ENCODE results near the gene AMT.
A peak's percentile ranks its signal among the peaks of the same experiment; 100 is the strongest.

Gene AMT

DNA sequence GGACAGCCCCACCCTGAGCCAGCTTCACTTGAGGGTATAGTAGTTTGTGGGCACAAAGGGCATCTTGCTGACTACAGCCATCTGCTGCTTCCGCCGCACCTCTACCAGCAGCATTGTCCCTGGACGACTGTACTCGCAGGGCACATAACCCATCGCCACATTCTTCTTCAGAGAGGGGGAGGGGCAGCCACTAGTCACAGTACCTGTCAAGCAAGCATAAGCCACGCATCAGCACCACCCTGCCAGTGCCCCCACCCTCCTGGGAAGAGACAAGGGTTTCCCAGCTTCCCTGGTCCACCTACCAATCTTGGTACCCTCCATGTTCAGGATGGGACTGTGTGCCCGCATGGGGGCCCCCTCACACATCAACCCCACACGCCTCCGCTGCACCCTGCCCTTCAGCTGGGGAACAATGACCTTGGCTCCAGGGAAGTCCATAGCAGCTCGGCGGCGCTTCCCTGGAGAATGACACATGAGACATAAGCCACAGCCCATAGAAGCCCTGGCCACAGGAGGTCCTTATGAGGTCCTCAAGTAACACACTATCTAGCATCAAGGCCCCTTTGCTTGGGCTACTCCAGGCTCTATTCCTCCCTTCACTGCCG lies 4.7 kb downstream of the AMT start:
- H3K9me3 ChIP-seq (ENCODE audit: insufficient read depth, low read depth, low read length) = no peaks in the 10 kb centered on the region
- no peak overlapping the region for H3K9ac ChIP-seq (ENCODE audit: low read depth, low read length)
- H3K4me1 ChIP-seq (ENCODE audit: insufficient read depth, low read length) = peaks cover 5% of the 10 kb centered on the region
- no peak overlapping the region for H3K4me3 ChIP-seq (ENCODE audit: low read length)
- H3K27ac ChIP-seq (ENCODE audit: low read length) = no peak overlapping the region
- H3K27me3 ChIP-seq (ENCODE audit: insufficient read depth, low read length) = no peaks in the 10 kb centered on the region
- H3K36me3 ChIP-seq (ENCODE audit: insufficient read depth, low read depth, low read length) = peaks cover 8% of the 10 kb centered on the region; the same call in 1 of the 2 replicates

DNA sequence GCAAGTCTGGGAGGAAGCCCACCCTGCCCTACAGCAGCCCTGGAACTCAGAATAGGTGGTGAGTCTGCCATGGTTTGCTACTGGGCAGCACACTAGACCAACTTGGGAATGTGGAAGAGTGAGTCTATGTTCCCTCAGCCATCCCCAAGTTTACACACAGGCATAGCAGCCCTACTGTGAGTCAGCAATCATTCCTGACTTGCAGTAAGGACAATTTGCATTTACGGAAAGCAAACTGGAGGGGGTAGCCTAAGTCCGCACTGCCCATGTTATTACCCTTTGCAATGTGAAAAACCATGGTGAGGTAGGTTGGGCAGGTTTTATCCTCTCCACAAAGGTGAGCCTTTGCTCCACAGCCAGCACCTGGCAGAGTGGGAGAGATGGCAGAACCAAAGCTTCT lies 5.4 kb downstream of the AMT start:
- H3K9me3 ChIP-seq (ENCODE audit: insufficient read depth, low read depth, low read length) = no peaks in the 10 kb centered on the region
- peaks cover 4% of the 10 kb centered on the region; the same call in 1 of the 2 replicates for H3K4me1 ChIP-seq (ENCODE audit: insufficient read depth, low read length)
- H3K36me3 ChIP-seq (ENCODE audit: insufficient read depth, low read depth, low read length) = peaks cover 8% of the 10 kb centered on the region; the same call in 1 of the 2 replicates
- H3K27me3 ChIP-seq (ENCODE audit: insufficient read depth, low read length) = no peaks in the 10 kb centered on the region
- no peak overlapping the region for H3K27ac ChIP-seq (ENCODE audit: low read length)
- H3K4me3 ChIP-seq (ENCODE audit: low read length) = no peak overlapping the region
- H3K9ac ChIP-seq (ENCODE audit: low read depth, low read length) = no peak overlapping the region

DNA sequence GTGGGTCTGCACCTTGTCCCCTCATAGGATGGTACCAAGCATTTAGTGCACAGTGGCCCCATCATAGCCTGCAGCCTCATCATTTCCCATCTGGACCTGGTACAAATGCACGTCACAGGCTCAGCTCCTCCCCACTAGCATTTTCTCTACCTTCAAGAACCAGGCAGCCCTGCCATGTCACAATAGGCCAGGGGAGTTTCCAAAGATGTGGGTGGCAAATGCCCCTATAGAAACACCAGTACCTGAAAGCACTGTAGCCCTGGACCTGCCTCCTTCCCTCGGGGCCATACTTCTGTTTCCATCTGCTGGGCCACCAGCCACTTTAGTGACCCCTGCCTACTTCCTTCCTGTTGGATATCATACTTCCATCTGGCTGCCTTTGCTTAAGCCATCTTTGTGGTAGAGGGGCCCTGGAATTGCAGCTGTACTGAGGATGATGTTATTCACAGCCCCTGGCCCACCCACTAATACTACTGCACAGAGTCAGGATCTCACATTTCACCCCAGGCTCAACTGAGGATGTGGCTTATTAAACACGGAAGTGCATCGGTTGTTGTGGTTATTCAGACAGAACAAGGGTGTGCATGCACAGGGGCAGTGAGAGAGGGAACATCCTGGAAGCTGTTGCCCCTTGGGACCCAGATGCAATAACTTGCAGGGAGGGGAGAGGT lies 6.2 kb downstream of the AMT start:
- peaks cover 4% of the 10 kb centered on the region; the same call in 1 of the 2 replicates for H3K4me1 ChIP-seq (ENCODE audit: insufficient read depth, low read length)
- no peaks in the 10 kb centered on the region for H3K9me3 ChIP-seq (ENCODE audit: insufficient read depth, low read depth, low read length)
- no peaks in the 10 kb centered on the region for H3K27me3 ChIP-seq (ENCODE audit: insufficient read depth, low read length)
- H3K4me3 ChIP-seq (ENCODE audit: low read length) = no peak overlapping the region
- no peak overlapping the region for H3K9ac ChIP-seq (ENCODE audit: low read depth, low read length)
- no peak overlapping the region for H3K27ac ChIP-seq (ENCODE audit: low read length)
- H3K36me3 ChIP-seq (ENCODE audit: insufficient read depth, low read depth, low read length) = peaks cover 8% of the 10 kb centered on the region; the same call in 1 of the 2 replicates

DNA sequence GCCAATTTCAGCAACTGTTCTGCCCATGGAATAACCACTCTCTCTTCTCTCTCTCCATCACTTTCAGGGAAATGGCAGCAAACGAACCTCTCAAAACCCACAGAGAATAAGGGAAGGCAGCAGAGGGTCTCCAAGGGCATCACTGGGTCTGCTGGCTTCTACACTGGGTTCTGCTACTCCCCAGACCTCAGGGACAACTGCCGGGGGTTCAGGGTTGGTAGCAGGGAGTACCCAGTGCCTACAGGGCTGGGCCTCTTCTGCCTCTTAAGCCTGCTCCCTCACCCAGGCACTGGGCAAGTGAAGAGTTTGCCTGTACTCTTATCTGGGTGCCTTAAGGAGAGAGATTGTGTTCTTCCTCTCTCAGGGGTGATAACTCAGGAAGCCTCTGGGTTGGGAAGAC lies 7.5 kb downstream of the AMT start:
- H3K9me3 ChIP-seq (ENCODE audit: insufficient read depth, low read depth, low read length) = no peaks in the 10 kb centered on the region
- peaks cover 6% of the 10 kb centered on the region for H3K4me1 ChIP-seq (ENCODE audit: insufficient read depth, low read length)
- H3K27me3 ChIP-seq (ENCODE audit: insufficient read depth, low read length) = no peaks in the 10 kb centered on the region
- no peak overlapping the region for H3K4me3 ChIP-seq (ENCODE audit: low read length)
- H3K9ac ChIP-seq (ENCODE audit: low read depth, low read length) = no peak overlapping the region
- peaks cover 8% of the 10 kb centered on the region; the same call in 1 of the 2 replicates for H3K36me3 ChIP-seq (ENCODE audit: insufficient read depth, low read depth, low read length)
- H3K27ac ChIP-seq (ENCODE audit: low read length) = no peak overlapping the region

DNA sequence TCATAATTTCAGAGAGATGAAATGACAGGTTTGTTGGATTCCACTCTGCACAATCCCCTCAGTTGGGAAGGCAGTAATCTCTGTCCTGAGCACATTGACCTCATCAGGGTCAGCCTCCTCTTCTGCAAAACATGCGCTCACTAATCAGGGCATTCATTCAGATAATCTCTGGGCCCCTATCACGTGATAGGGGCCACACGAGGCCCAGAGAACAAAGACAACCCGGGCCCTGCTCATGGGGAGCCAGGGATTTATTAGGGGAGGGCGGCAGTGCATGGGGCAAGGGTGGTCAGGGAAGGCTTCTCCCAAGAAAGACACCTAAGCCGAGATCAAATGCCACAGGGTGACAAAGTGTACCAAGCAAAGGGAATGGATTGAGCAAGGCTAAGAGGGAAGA lies 8.9 kb downstream of the AMT start:
- peaks cover 7% of the 10 kb centered on the region for H3K4me1 ChIP-seq (ENCODE audit: insufficient read depth, low read length)
- H3K27ac ChIP-seq (ENCODE audit: low read length) = no peak overlapping the region
- H3K27me3 ChIP-seq (ENCODE audit: insufficient read depth, low read length) = no peaks in the 10 kb centered on the region
- H3K9ac ChIP-seq (ENCODE audit: low read depth, low read length) = no peak overlapping the region
- H3K9me3 ChIP-seq (ENCODE audit: insufficient read depth, low read depth, low read length) = no peaks in the 10 kb centered on the region
- H3K36me3 ChIP-seq (ENCODE audit: insufficient read depth, low read depth, low read length) = peaks cover 8% of the 10 kb centered on the region; the same call in 1 of the 2 replicates
- peak overlapping the region; percentile 96; the same call in 1 of the 2 replicates for H3K4me3 ChIP-seq (ENCODE audit: low read length)

DNA sequence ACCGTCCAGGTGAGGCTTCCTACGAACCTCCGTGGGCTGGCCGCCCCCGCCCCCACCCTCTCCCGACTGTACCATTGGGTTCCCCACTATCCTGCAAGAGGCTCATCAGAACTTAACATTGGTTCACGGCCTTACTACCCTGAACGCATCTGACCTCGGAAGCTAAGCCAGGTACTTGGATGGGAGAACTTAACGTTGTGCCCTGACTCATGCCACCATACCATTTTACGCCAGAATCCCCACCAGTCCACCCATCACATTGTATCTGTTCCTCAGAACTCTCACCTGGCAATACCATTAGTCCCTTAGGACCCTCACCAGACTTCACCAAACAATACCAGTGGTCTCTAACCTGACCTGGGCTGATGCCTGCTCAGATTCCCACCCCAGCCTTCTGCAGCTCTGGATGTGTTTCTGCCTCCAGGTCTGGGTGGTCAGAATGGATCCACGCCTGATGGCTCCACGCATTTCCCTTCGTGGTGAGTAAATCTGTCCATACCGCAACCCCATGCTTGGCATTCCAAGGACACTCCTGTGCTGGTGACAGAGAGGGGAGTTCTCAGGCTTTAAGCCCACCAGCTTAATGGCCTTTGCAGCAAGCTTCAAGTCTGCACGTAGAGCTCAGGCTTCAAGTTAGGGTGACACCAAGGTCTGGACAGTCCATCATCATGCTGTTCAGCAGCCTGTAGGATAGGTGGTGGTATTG lies 9.5 kb downstream of the AMT start:
- Histone ChIP-seq H3K27me3 (ENCODE audit: insufficient read depth, low read length) (no peaks in the 10 kb centered on the region), H3K27ac (ENCODE audit: low read length) (peak overlapping the region; percentile 85), H3K4me1 (ENCODE audit: insufficient read depth, low read length) (peaks cover 7% of the 10 kb centered on the region), H3K4me3 (ENCODE audit: low read length) (peak overlapping the region; percentile 96), H3K36me3 (ENCODE audit: insufficient read depth, low read depth, low read length) (peaks cover 8% of the 10 kb centered on the region; the same call in 1 of the 2 replicates), H3K9ac (ENCODE audit: low read depth, low read length) (peak overlapping the region; percentile 92), H3K9me3 (ENCODE audit: insufficient read depth, low read depth, low read length) (no peaks in the 10 kb centered on the region)

DNA sequence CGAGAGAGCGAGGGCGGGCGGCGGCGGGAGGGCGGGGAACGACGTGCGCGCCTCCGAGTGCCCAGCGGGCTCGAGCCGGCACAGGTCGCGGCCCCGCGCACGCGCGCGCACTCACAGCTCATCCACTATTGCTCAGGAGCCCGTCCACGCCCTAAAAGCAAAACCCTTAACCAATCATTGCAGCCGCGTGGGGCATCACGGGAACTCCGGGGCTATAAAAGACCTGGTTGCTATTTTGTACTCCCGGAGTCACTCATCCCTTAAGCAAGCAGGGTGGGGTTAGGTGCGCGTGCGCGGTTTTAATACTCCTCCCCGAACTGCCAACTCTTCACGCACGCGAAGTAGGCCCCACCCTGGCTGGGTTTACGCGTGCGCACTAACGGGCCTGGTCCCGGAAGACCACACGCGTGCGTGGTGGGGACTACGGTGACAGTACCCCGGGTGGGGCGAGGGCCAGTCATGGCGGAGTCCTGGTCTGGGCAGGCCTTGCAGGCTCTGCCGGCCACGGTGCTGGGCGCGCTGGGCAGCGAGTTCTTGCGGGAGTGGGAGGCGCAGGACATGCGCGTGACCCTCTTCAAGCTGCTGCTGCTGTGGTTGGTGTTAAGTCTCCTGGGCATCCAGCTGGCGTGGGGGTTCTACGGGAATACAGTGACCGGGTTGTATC lies 10.2 kb downstream of the AMT start, which contains the start of the genes RHOA and TCTA:
RHOA (minus strand) TSS at position 9 of the 664 bp plus-strand sequence. CDS start 36,387 bp downstream, outside the sequence.
TCTA (plus strand) TSS at position 456 of the 664 bp plus-strand sequence; CDS start at position 460, 4 bp downstream.
- peak within 1 kb of the TSS; percentile 85 for H3K27ac ChIP-seq (ENCODE audit: low read length)
- H3K9me3 ChIP-seq (ENCODE audit: insufficient read depth, low read depth, low read length) = no peaks in the 10 kb centered on the region
- H3K36me3 ChIP-seq (ENCODE audit: insufficient read depth, low read depth, low read length) = peaks cover 8% of the 10 kb centered on the region; the same call in 1 of the 2 replicates
- peak within 1 kb of the TSS; percentile 96 for H3K4me3 ChIP-seq (ENCODE audit: low read length)
- H3K9ac ChIP-seq (ENCODE audit: low read depth, low read length) = peak within 1 kb of the TSS; percentile 97
- no peaks in the 10 kb centered on the region for H3K27me3 ChIP-seq (ENCODE audit: insufficient read depth, low read length)
- peaks cover 5% of the 10 kb centered on the region for H3K4me1 ChIP-seq (ENCODE audit: insufficient read depth, low read length)

DNA sequence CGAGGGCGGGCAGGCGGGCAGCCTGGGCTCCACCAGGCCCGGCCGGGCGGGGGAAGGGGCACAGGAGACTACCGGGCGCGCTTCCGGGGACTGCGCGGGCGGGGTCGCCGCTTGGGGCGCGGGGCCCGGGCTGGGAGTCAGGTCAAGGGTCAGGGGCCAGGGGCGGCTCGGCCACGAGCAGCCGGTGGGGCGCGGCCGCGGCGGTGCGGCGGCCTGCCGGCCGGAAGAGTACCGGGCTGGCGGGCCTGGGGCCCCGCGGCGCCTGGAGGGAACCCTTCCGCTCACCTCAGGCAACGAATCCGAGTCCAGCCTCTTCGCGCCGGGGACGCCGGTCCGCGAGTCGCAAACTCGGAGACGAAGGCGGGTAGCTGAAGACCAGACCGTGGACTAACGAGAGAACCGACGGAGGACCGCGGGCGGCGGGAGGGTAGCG lies 10.7 kb downstream of the AMT start:
- Histone ChIP-seq H3K27me3 (ENCODE audit: insufficient read depth, low read length) (no peaks in the 10 kb centered on the region), H3K9me3 (ENCODE audit: insufficient read depth, low read depth, low read length) (no peaks in the 10 kb centered on the region), H3K4me3 (ENCODE audit: low read length) (peak overlapping the region; percentile 96), H3K36me3 (ENCODE audit: insufficient read depth, low read depth, low read length) (peaks cover 3% of the 10 kb centered on the region; the same call in 1 of the 2 replicates), H3K4me1 (ENCODE audit: insufficient read depth, low read length) (peaks cover 3% of the 10 kb centered on the region), H3K27ac (ENCODE audit: low read length) (peak overlapping the region; percentile 13), H3K9ac (ENCODE audit: low read depth, low read length) (peak overlapping the region; percentile 97)

DNA sequence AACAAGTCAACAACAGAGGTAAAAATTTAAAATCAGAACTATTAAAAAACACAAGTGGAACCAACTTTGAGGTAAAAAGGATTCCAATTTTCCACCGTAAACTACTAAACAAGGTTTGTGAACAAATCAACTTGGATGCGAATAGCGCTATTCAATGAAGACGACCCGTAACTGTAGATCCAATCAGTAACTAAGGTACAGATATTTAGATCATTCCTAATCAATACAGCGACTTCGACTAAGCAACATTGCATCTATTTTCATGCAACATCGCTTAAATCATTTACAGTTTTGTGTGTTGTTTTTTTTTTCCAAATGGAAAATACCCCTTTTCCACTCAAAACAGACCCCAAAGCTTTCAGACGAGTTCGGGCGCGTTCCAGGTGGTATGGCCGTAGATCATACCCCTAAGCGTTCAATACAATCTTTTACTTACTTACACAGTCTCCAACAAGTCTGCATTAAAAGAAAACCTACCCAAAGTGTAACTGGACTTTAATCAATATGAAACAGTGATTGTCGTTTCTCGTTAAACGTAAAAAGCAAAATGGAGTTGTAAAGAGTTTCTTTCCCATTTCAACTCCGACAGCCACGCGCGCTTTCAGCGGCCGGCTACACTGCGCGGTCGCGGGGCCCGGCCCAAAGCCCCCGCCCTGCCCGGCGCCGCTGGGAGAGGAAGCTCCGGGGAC lies 11.3 kb downstream of the AMT start:
- Histone ChIP-seq H3K4me3 (ENCODE audit: low read length) (peak overlapping the region; percentile 96), H3K36me3 (ENCODE audit: insufficient read depth, low read depth, low read length) (no peaks in the 10 kb centered on the region), H3K27ac (ENCODE audit: low read length) (peak overlapping the region; percentile 13), H3K9ac (ENCODE audit: low read depth, low read length) (peak overlapping the region; percentile 97), H3K4me1 (ENCODE audit: insufficient read depth, low read length) (peaks cover 3% of the 10 kb centered on the region), H3K9me3 (ENCODE audit: insufficient read depth, low read depth, low read length) (no peaks in the 10 kb centered on the region), H3K27me3 (ENCODE audit: insufficient read depth, low read length) (no peaks in the 10 kb centered on the region)

DNA sequence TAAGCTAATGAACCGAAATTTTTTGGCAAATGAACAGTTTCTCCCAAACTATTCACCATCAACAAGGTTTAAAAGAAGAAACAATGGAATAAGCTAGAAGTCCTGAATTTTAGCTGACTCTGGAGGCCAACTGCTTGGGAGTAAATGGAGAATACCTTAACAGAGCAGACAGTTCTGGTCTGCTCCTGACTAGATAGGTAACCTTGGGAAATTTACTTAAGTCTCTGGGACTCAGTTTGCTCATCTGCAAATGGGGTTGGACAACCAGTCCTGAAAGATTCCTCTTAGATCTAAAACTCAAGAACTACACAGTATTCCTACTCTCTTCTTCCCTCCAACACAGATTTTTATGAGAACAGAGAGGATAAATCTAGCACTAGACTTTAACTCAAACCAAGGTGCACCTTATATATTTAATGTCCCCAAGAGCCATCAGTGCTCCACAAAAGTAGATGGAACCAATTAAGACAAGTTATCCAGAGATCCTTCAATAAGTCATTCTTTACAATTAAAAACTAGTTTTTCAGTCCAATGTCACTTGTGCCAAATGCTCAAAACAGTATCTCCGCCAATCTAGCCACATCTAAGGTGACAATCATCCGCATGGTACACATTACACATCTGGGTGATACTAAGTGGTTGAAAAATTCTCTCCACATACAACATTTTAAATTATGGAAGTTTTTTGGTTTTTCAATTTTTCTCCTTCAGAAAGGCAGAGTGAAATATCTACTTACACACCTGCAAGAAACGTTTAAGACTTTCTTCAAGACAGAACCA lies 12.0 kb downstream of the AMT start:
- Histone ChIP-seq H3K4me1 (ENCODE audit: insufficient read depth, low read length) (peaks cover 3% of the 10 kb centered on the region), H3K27ac (ENCODE audit: low read length) (no peak overlapping the region), H3K9ac (ENCODE audit: low read depth, low read length) (peak overlapping the region; percentile 97; the same call in 1 of the 2 replicates), H3K4me3 (ENCODE audit: low read length) (peak overlapping the region; percentile 96), H3K27me3 (ENCODE audit: insufficient read depth, low read length) (no peaks in the 10 kb centered on the region), H3K9me3 (ENCODE audit: insufficient read depth, low read depth, low read length) (no peaks in the 10 kb centered on the region), H3K36me3 (ENCODE audit: insufficient read depth, low read depth, low read length) (no peaks in the 10 kb centered on the region)
